Choroid plexus epithelial cell (primary cell): ENCODE data around the gene CDR2L.
"Not testable (repeated sequence)": the region's sequence is repeated elsewhere in the genome, so short reads cannot be mapped to it uniquely, and the experiment has no call there.

Experiments used
- DNase-seq: peaks from one replicate; pipeline ENCODE4 v3.0.0-alpha.2; 2010; ENCODE audit warnings: low read depth
- H3K4me3 ChIP-seq: 2 replicates; pipeline ENCODE4 v1.5.1; 2011; ENCODE audit warnings: low read depth, mild to moderate bottlenecking, control low read depth, low read length, moderate library complexity
- CTCF ChIP-seq: conservative IDR thresholded peaks from 2 replicates; pipeline ENCODE4 v1.5.1; 2011; ENCODE audit warnings: low read depth, mild to moderate bottlenecking, control low read depth, inconsistent platforms, low read length, moderate library complexity

CDR2L gene

GRCh38 chr17:74964988-74965622 lies 22.3 kb upstream of the CDR2L start:
- DNase-seq: no peak
- H3K4me3 ChIP-seq: no peak overlapping the region
- TF ChIP-seq CTCF: no peak

GRCh38 chr17:74968361-74968780 lies 19.1 kb upstream of the CDR2L start:
- no peak for TF ChIP-seq CTCF
- no peak overlapping the region for H3K4me3 ChIP-seq
- no peak for DNase-seq

- DNase-seq, H3K4me3 ChIP-seq: not testable (repeated sequence)
These were observed 17.9 kb upstream of the CDR2L start for GRCh38 chr17:74969501-74969900.

GRCh38 chr17:74970395-74970794 lies 17.0 kb upstream of the CDR2L start:
- no peak for DNase-seq
- H3K4me3 ChIP-seq: no peak overlapping the region
- no peak for TF ChIP-seq CTCF

- H3K4me3 ChIP-seq: no peak overlapping the region
- TF ChIP-seq CTCF: no peak
- DNase-seq: no peak
These were observed 16.2 kb upstream of the CDR2L start for GRCh38 chr17:74971069-74971841.

- no peak overlapping the region for H3K4me3 ChIP-seq
- TF ChIP-seq CTCF: no peak
- no peak for DNase-seq
These were observed 15.7 kb upstream of the CDR2L start for GRCh38 chr17:74971842-74972106.

- peak within 1 kb of the TSS; percentile 46 for H3K4me3 ChIP-seq
- DNase-seq: no peak
- TF ChIP-seq CTCF: no peak
These were observed 15.1 kb upstream of the CDR2L start, which contains the start of gene HID1 for GRCh38 chr17:74972107-74972972. Gene HID1, minus strand, starts transcription at chr17:74972759. Its CDS starts 103 bp downstream, at chr17:74972656.
